Liver (tissue), 9 donors: ENCODE results near the gene NAXD. TPM values are rescaled to one million over a fixed set of nuclear protein-coding genes. Genes with fewer than 3 reads are reported as not detected.
"Not testable (repeated sequence)": the region's sequence is repeated elsewhere in the genome, so short reads cannot be mapped to it uniquely, and the experiment has no call there.

Experiments
- DNase-seq: peaks from one replicate; pipeline ENCODE4 v3.0.0-alpha.2; 2017; ENCODE audit warnings: low spot score
- H3K27ac ChIP-seq, 2 donors: one replicate each; pipeline ENCODE4 v1.7.0; 2013; ENCODE audit warnings: inconsistent platforms in 2 of 2, low read length in 2 of 2, control low read depth in 1 of 2, low read depth in 1 of 2, mild to moderate bottlenecking in 1 of 2
- H3K27me3 ChIP-seq, 4 donors: one replicate each; pipeline versions ENCODE4 v1.6.1 to v1.7.0; 2013; ENCODE audit warnings: low read length in 3 of 4, inconsistent platforms in 1 of 4, mild to moderate bottlenecking in 1 of 4, moderate library complexity in 1 of 4; ENCODE audit not compliant: control insufficient read depth in 4 of 4, insufficient read depth in 4 of 4
- H3K36me3 ChIP-seq, 4 donors: one replicate each; pipeline versions ENCODE4 v1.6.1 to v1.7.0; 2013; ENCODE audit warnings: low read length in 3 of 4, mild to moderate bottlenecking in 3 of 4, low read depth in 1 of 4, moderate library complexity in 1 of 4; ENCODE audit not compliant: control insufficient read depth in 4 of 4, insufficient read depth in 3 of 4
- H3K4me1 ChIP-seq, 4 donors: one replicate each; pipeline versions ENCODE4 v1.6.1 to v1.7.0; 2013; ENCODE audit warnings: low read length in 3 of 4, mild to moderate bottlenecking in 3 of 4, moderate library complexity in 1 of 4; ENCODE audit not compliant: control insufficient read depth in 4 of 4, insufficient read depth in 4 of 4
- H3K4me3 ChIP-seq, 3 donors: one replicate each; pipeline versions ENCODE4 v1.6.1 to v1.7.0; 2013; ENCODE audit warnings: low read length in 3 of 3, control low read depth in 1 of 3, low read depth in 1 of 3, mild to moderate bottlenecking in 1 of 3
- H3K9ac ChIP-seq, 2 donors: one replicate each; pipeline ENCODE4 v1.7.0; 2013; ENCODE audit warnings: low read length in 2 of 2, mild to moderate bottlenecking in 2 of 2, moderate library complexity in 2 of 2, control low read depth in 1 of 2, low read depth in 1 of 2
- H3K9me3 ChIP-seq, 4 donors: one replicate each; pipeline versions ENCODE4 v1.6.1 to v1.7.0; 2013; ENCODE audit warnings: low read length in 3 of 4; ENCODE audit not compliant: control insufficient read depth in 4 of 4
- ATF3 ChIP-seq: IDR thresholded peaks from 2 replicates; pipeline ENCODE4 v1.6.1; 2016; ENCODE audit warnings: antibody characterized with exemption
- CTCF ChIP-seq: fragments of 150-350 bp; IDR thresholded peaks from 2 replicates; pipeline ENCODE4 v1.5.1; 2017; ENCODE audit warnings: improper control_type of control experiment, low read depth, low read length; ENCODE audit not compliant: missing input control
- EGR1 ChIP-seq, 2 donors: IDR thresholded peaks; 2 replicates each; pipeline ENCODE4 v1.6.1; 2016 to 2018; ENCODE audit warnings: antibody characterized with exemption in 2 of 2, low read depth in 2 of 2
- FOXA1 ChIP-seq: IDR thresholded peaks from 2 replicates; pipeline ENCODE4 v1.6.1; 2016; ENCODE audit warnings: antibody characterized with exemption
- GABPA ChIP-seq, 2 donors: IDR thresholded peaks in 1 of 2; conservative IDR thresholded peaks in 1 of 2; 2 replicates each; pipeline ENCODE4 v1.6.1; 2016; ENCODE audit warnings: antibody characterized with exemption in 2 of 2, mild to moderate bottlenecking in 1 of 2, moderate library complexity in 1 of 2
- HNF4A ChIP-seq, 2 donors: conservative IDR thresholded peaks; 2 replicates each; pipeline ENCODE4 v1.6.1; 2016; ENCODE audit warnings: antibody characterized with exemption in 2 of 2, mild to moderate bottlenecking in 2 of 2
- JUND ChIP-seq, 2 donors: IDR thresholded peaks; 2 replicates each; pipeline ENCODE4 v1.6.1; 2016; ENCODE audit warnings: antibody characterized with exemption in 2 of 2
- MAX ChIP-seq: IDR thresholded peaks from 2 replicates; pipeline ENCODE4 v1.6.1; 2016; ENCODE audit warnings: antibody characterized with exemption
- NR2F2 ChIP-seq: IDR thresholded peaks from 2 replicates; pipeline ENCODE4 v1.6.1; 2016; ENCODE audit warnings: antibody characterized with exemption
- RAD21 ChIP-seq, 2 donors: IDR thresholded peaks; 2 replicates each; pipeline ENCODE4 v1.6.1; 2016; ENCODE audit warnings: antibody characterized with exemption in 2 of 2, mild to moderate bottlenecking in 2 of 2
- RXRA ChIP-seq, 2 donors: IDR thresholded peaks; 2 replicates each; pipeline ENCODE4 v1.6.1; 2017 to 2018; ENCODE audit warnings: antibody characterized with exemption in 2 of 2, mild to moderate bottlenecking in 1 of 2
- SP1 ChIP-seq: IDR thresholded peaks from 2 replicates; pipeline ENCODE4 v1.6.1; 2018; ENCODE audit warnings: antibody characterized with exemption, mild to moderate bottlenecking
- TAF1 ChIP-seq: conservative IDR thresholded peaks from 2 replicates; pipeline ENCODE4 v1.6.1; 2016; ENCODE audit warnings: antibody characterized with exemption, mild to moderate bottlenecking
- ZBTB33 ChIP-seq: IDR thresholded peaks from 2 replicates; pipeline ENCODE4 v1.6.1; 2016; ENCODE audit warnings: antibody characterized with exemption
- WGBS: extraction: QIAGEN DNeasy Blood & Tissue Kit; methylation state at CpG from one replicate; pipeline ENCODE4 v1.1.7; 2013; 5-methylcytosine and 5-hydroxymethylcytosine counted together
- polyA plus RNA-seq, 2 donors: library from polyadenylated mRNA; stranded (reverse) in 1 of 2; unstranded in 1 of 2; fragments of 200-250 nt in 1 of 2; fragments of >200 nt in 1 of 2; fragmentation: Nextera tagmentation in 1 of 2; extraction: Ambion mirVana in 1 of 2; gene quantifications; one replicate each; pipeline versions ENCODE4 v1.2.1 to v1.2.3, GENCODE V29; 2013 to 2015
- total RNA-seq, 2 donors: library from RNA; depleted of rRNA; stranded (reverse); fragments of >200 nt; gene quantifications; one replicate each; pipeline ENCODE4 v1.2.3, GENCODE V29; 2014
- donor health status: healthy.
- donor health status: healthy.
- donor health status: healthy.
- donor health status: healthy.
- donor health status: healthy.

Gene NAXD
- total and polyA plus RNA-seq, 4 donors: 19.0 to 40.5 (median 27.6) TPM

GRCh38 chr13:110566171-110566570, 49.2 kb upstream of the NAXD start:
- TF ChIP-seq CTCF: no peak
- TF ChIP-seq GABPA (IDR thresholded peaks at IDR 0.05 in 1 of 2, conservative IDR thresholded peaks at IDR 0.05 in 1 of 2): no peak
- no peak for TF ChIP-seq HNF4A (conservative IDR thresholded peaks at IDR 0.05)
- TF ChIP-seq JUND (IDR thresholded peaks at IDR 0.05): no peak
- TF ChIP-seq TAF1: no peak
- no peak for TF ChIP-seq RAD21 (IDR thresholded peaks at IDR 0.05)
- no peak for TF ChIP-seq MAX
- no peak for TF ChIP-seq EGR1 (IDR thresholded peaks at IDR 0.05; ENCODE audit: low read depth in 2 of 2)
- no peak for TF ChIP-seq ZBTB33
- no peak for TF ChIP-seq NR2F2
- no peak for TF ChIP-seq RXRA (IDR thresholded peaks at IDR 0.05)
- no peak for TF ChIP-seq ATF3
- DNase-seq: no peak

GRCh38 chr13:110568612-110569011, 46.7 kb upstream of the NAXD start:
- H3K27me3 ChIP-seq: no peaks in the 10 kb centered on the region
- no peaks in the 10 kb centered on the region for H3K36me3 ChIP-seq
- no peak overlapping the region for H3K4me3 ChIP-seq
- H3K4me1 ChIP-seq: peaks cover 0 to 8% (median 3%) of the 10 kb centered on the region in 4 donors
- TF ChIP-seq NR2F2 (no peak), GABPA (IDR thresholded peaks at IDR 0.05 in 1 of 2, conservative IDR thresholded peaks at IDR 0.05 in 1 of 2) (no peak), ATF3 (no peak), FOXA1 (no peak), EGR1 (IDR thresholded peaks at IDR 0.05; ENCODE audit: low read depth in 2 of 2) (no peak), HNF4A (conservative IDR thresholded peaks at IDR 0.05) (no peak), RXRA (IDR thresholded peaks at IDR 0.05) (no peak), JUND (IDR thresholded peaks at IDR 0.05) (no peak), SP1 (no peak)
- no peak overlapping the region for H3K27ac ChIP-seq
- no peak for DNase-seq
- WGBS: 93% methylated on average over 3 of the region's 3 CpGs
- no peak overlapping the region for H3K9ac ChIP-seq
- H3K9me3 ChIP-seq: no peaks in the 10 kb centered on the region

More at GRCh38 chr13:110566171-110566570, 49.2 kb upstream of the NAXD start:
- H3K36me3 ChIP-seq: no peaks in the 10 kb centered on the region
- H3K27ac ChIP-seq: no peak overlapping the region
- H3K27me3 ChIP-seq: no peaks in the 10 kb centered on the region
- peaks cover 4 to 18% (median 11%) of the 10 kb centered on the region in 4 donors for H3K4me1 ChIP-seq
- WGBS: 92% methylated on average over 9 of the region's 9 CpGs
- H3K4me3 ChIP-seq: no peak overlapping the region
- H3K9ac ChIP-seq: no peak overlapping the region
- H3K9me3 ChIP-seq: no peaks in the 10 kb centered on the region

- not testable (repeated sequence) for H3K4me3 ChIP-seq, DNase-seq, H3K4me1 ChIP-seq, H3K9ac ChIP-seq, H3K9me3 ChIP-seq, H3K27ac ChIP-seq, H3K36me3 ChIP-seq, H3K27me3 ChIP-seq
- WGBS: 83% methylated on average over 7 of the region's 7 CpGs
These were observed 45.4 kb upstream of the NAXD start for GRCh38 chr13:110569962-110570361.
